Activated CD8-positive, alpha-beta T cell treated with anti-CD3 and anti-CD28 coated beads for 36 hours (primary cell): Measurements from ENCODE around the gene UBE2D3. TPM values are rescaled to one million over a fixed set of nuclear protein-coding genes. Genes with fewer than 3 reads are reported as not detected.

Source experiments
- ATAC-seq: fragments of 200-7000 bp; cut with Tn5 transposase; one replicate; pipeline ENCODE4 v1.10.0; 2021; ENCODE audit warnings: mild to moderate bottlenecking, moderate library complexity
- CTCF ChIA-PET: fragments of 350-600 bp; sonication (Branson Sonifier 250); formaldehyde crosslinking; loops from one replicate; lab custom pipeline; 2021; ENCODE audit warnings: antibody characterized with exemption; lab: Charles Lee
- POLR2A ChIA-PET: fragments of 350-600 bp; sonication (Branson Sonifier 250); formaldehyde crosslinking; loops from one replicate; lab custom pipeline; 2021; ENCODE audit warnings: antibody characterized with exemption; lab: Charles Lee
- DNase-seq: peaks from one replicate; pipeline ENCODE4 v3.0.0-alpha.2; 2020
- H3K27ac Mint-ChIP-seq: one replicate; pipeline ENCODE4 v1.8.0; 2021; ENCODE audit warnings: mild to moderate bottlenecking, mixed read lengths
- H3K27me3 Mint-ChIP-seq: one replicate; pipeline ENCODE4 v1.8.0; 2021; ENCODE audit warnings: mixed read lengths
- H3K36me3 Mint-ChIP-seq: one replicate; pipeline ENCODE4 v1.8.0; 2021; ENCODE audit warnings: low read depth, mixed read lengths
- H3K4me1 Mint-ChIP-seq: one replicate; pipeline ENCODE4 v1.8.0; 2021; ENCODE audit warnings: low read depth, mixed read lengths
- H3K4me3 Mint-ChIP-seq: one replicate; pipeline ENCODE4 v1.8.0; 2021; ENCODE audit warnings: mild to moderate bottlenecking, moderate library complexity, mixed read lengths
- H3K9me3 Mint-ChIP-seq: one replicate; pipeline ENCODE4 v1.8.0; 2021; ENCODE audit warnings: mixed read lengths
- intact Hi-C: fragments of 100-400 bp; cut with micrococcal nuclease; formaldehyde crosslinking; loops from one replicate; pipeline ENCODE4 v1.10.0; 2022
- total RNA-seq, 2 experiments: library from RNA; stranded (reverse); gene quantifications; one replicate each; pipeline ENCODE4 v1.2.3, GENCODE V29; 2021
- TF ChIP-seq, protein P1 (sequence below): fragments of 200-600 bp; IDR thresholded peaks from one replicate; pipeline ENCODE4 v1.8.0; 2022; ENCODE audit warnings: antibody characterized with exemption, mild to moderate bottlenecking

The UBE2D3 gene
- total RNA-seq, 2 experiments from 2014 or later, result 410 to 427 TPM

DNA sequence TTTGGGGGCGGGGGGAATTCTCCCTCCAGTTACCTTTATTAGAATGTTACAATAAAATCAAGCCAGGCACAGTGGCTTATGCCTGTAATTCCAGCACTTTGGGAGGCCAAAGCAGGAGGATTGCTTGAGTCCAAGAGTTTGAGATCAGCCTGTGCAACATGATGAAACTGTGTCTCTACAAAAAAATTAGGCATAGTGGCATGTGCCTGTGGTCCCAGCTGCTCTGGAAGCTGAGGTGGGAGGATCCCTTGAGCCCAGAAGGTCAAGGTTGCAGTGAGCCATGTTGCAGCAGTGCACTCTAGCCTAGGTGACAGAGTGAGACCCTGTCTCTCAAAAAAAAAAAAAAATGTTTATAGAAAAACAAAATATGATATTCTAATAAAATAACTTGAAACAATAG is 5.3 kb upstream of the UBE2D3 start:
- TF ChIP-seq, protein P1, sequence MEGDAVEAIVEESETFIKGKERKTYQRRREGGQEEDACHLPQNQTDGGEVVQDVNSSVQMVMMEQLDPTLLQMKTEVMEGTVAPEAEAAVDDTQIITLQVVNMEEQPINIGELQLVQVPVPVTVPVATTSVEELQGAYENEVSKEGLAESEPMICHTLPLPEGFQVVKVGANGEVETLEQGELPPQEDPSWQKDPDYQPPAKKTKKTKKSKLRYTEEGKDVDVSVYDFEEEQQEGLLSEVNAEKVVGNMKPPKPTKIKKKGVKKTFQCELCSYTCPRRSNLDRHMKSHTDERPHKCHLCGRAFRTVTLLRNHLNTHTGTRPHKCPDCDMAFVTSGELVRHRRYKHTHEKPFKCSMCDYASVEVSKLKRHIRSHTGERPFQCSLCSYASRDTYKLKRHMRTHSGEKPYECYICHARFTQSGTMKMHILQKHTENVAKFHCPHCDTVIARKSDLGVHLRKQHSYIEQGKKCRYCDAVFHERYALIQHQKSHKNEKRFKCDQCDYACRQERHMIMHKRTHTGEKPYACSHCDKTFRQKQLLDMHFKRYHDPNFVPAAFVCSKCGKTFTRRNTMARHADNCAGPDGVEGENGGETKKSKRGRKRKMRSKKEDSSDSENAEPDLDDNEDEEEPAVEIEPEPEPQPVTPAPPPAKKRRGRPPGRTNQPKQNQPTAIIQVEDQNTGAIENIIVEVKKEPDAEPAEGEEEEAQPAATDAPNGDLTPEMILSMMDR, result no peak
- intact Hi-C loops, result no loop called here
- Mint-ChIP-seq H3K9me3 (no peaks in the 10 kb centered on the region), H3K4me1 (peaks cover 22% of the 10 kb centered on the region), H3K27me3 (no peaks in the 10 kb centered on the region), H3K4me3 (no peak overlapping the region), H3K27ac (no peak overlapping the region), H3K36me3 (no peaks in the 10 kb centered on the region)
- DNase-seq (no peak), ATAC-seq (no peak)
- CTCF ChIA-PET, result no interaction called here
- POLR2A ChIA-PET, result interaction anchor here (0.7 kb wide), 1 partner anchor 43 kb away, joined by 4 read pairs; no protein-coding TSS in a partner anchor

DNA sequence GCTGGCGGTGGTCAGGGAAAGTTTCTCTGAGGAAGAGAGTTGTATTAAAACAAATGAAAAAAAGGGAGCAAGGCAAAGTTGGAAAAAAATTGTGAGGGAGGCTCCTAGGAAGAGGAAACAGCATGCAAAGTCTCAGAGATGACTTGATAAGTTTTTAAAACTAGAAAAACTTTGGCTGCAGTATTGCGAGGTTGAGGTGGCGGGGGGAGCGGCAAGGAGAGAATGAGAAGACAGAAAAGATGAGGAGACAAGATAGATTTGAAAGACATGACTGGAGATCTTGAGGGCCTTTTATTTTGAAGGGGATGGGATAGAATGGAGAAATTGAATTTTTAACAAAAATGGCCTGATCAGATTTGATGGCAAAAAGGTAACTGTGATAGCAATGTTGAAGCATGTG is 4.8 kb upstream of the UBE2D3 start:
- CTCF ChIA-PET, result no interaction called here

DNA sequence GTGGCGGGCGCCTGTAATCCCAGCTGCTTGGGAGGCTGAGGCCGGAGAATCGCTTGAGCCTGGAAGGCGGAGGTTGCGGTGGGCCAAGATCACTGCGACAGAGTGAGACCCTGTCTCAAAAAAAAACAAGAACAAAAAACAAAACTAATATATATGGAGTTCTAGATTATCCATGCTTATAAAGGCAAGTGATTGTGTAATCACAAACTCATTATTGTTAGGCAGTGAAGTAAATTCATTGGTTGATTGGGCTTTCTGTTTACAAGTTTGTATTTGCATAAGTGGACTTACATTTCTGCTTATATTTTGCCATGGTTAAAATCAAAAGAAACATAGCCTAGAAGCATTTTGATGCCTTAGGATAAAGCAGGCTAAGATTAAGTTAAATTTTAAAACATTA is 2.5 kb upstream of the UBE2D3 start:
- no peaks in the 10 kb centered on the region for H3K36me3 Mint-ChIP-seq
- H3K27me3 Mint-ChIP-seq, result no peaks in the 10 kb centered on the region
- DNase-seq (no peak), ATAC-seq (no peak)
- TF ChIP-seq, protein P1, result no peak
- ChIA-PET CTCF (interaction anchor here (1.6 kb wide), 1 partner anchor 180 kb away, joined by 5 read pairs; no protein-coding TSS in a partner anchor), POLR2A (interaction anchor here (1.2 to 5.7 kb wide), 2 partner anchors 38 to 158 kb away, joined by 3 to 100 read pairs; partner anchors contain the start of gene CISD2)
- no peaks in the 10 kb centered on the region for H3K9me3 Mint-ChIP-seq
- no peak overlapping the region for H3K4me3 Mint-ChIP-seq
- intact Hi-C loops, result loop anchor here (5.0 to 10.0 kb wide), 2 partner anchors 205 to 328 kb away; partner anchors contain the start of gene NFKB1
- no peak overlapping the region for H3K27ac Mint-ChIP-seq
- peaks cover 22% of the 10 kb centered on the region for H3K4me1 Mint-ChIP-seq

More for the DNA sequence above, 4.8 kb upstream of the UBE2D3 start:
- POLR2A ChIA-PET, result no interaction called here
- TF ChIP-seq, protein P1, result no peak
- Mint-ChIP-seq H3K36me3 (no peaks in the 10 kb centered on the region), H3K4me1 (peaks cover 22% of the 10 kb centered on the region), H3K4me3 (no peak overlapping the region), H3K27me3 (no peaks in the 10 kb centered on the region), H3K9me3 (no peaks in the 10 kb centered on the region), H3K27ac (no peak overlapping the region)
- DNase-seq (no peak), ATAC-seq (no peak)
- intact Hi-C loops, result no loop called here

DNA sequence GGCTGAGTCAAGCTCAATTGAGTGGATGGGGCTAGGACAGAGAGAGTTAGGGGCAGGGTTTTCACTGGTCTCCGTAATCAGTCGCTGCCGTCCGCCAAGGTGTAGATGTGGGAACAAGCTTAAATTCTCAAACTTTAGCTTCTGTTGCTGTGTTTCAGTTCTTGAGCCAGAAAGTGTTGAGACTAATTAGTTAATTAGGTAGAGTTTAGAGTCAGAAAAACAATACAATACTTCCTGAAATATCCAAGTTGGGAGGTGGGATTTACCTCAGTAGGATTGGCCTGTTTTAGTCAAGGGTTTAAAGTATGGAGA is 1.1 kb upstream of the UBE2D3 start:
- CTCF ChIA-PET, result interaction anchor here (0.7 to 1.9 kb wide), 10 partner anchors 9 to 396 kb away, joined by 3 to 7 read pairs (median 4); partner anchors contain the start of gene CISD2
- DNase-seq (no peak), ATAC-seq (no peak)
- intact Hi-C loops, result loop anchor here (1.0 to 10.0 kb wide), 3 partner anchors 41 to 326 kb away; partner anchors contain the start of gene NFKB1
- peaks cover 22% of the 10 kb centered on the region for H3K4me1 Mint-ChIP-seq
- TF ChIP-seq, protein P1, result no peak
- no peaks in the 10 kb centered on the region for H3K27me3 Mint-ChIP-seq
- H3K27ac Mint-ChIP-seq, result no peak overlapping the region
- no peak overlapping the region for H3K4me3 Mint-ChIP-seq
- H3K36me3 Mint-ChIP-seq, result peaks cover 8% of the 10 kb centered on the region
- POLR2A ChIA-PET, result interaction anchor here (0.6 to 5.7 kb wide), 25 partner anchors 10 to 484 kb away, joined by 3 to 100 read pairs (median 4); partner anchors contain the start of genes CISD2, MANBA, NFKB1 and SLC39A8
- no peaks in the 10 kb centered on the region for H3K9me3 Mint-ChIP-seq
